ENCODE measurements around the gene KCNQ1. TPM values are rescaled to one million over a fixed set of nuclear protein-coding genes. Genes with fewer than 3 reads are reported as not detected.

Gene KCNQ1
- total RNA-seq, 2 donors from 2014 or later, result 38.9 to 46.1 TPM

- 16% methylated on average over 84 of the region's 90 CpGs; no CpG with 5 or more reads in 1 of the 2 donors for WGBS, 2 donors
Observed at GRCh38 chr11:2869561-2870427, 425.0 kb downstream of the KCNQ1 start.

GRCh38 chr11:2870460-2870859 lies 425.7 kb downstream of the KCNQ1 start:
- Histone ChIP-seq H3K36me3 (replicated peaks in 1 of 2; ENCODE audit: insufficient read depth in 1 of 2, low read depth in 2 of 2) (no peaks in the 10 kb centered on the region), H3K4me1 (no peaks in the 10 kb centered on the region), H3K9me3 (no peaks in the 10 kb centered on the region), H3K27ac (no peak overlapping the region), H3K27me3 (peaks cover 0 to 23% of the 10 kb centered on the region in 2 donors), H3K4me3 (no peak overlapping the region)
- intact Hi-C loops (cut with DNase I), result no loop called here
- WGBS, 2 donors, result 51 to 77% methylated on average over 12 to 16 of the region's 17 CpGs
- ATAC-seq (no peak), DNase-seq (no peak)
- no peak for TF ChIP-seq CTCF (IDR thresholded peaks at IDR 0.05)
- no peak for TF ChIP-seq POLR2A (IDR thresholded peaks at IDR 0.05)

More at GRCh38 chr11:2869561-2870427, 425.0 kb downstream of the KCNQ1 start:
- no peaks in the 10 kb centered on the region for H3K9me3 ChIP-seq
- H3K4me3 ChIP-seq, result no peak overlapping the region
- no peak overlapping the region for H3K27ac ChIP-seq
- ATAC-seq (no peak), DNase-seq (no peak)
- H3K36me3 ChIP-seq (replicated peaks in 1 of 2; ENCODE audit: insufficient read depth in 1 of 2, low read depth in 2 of 2), result no peaks in the 10 kb centered on the region
- TF ChIP-seq CTCF (IDR thresholded peaks at IDR 0.05) (no peak), POLR2A (IDR thresholded peaks at IDR 0.05) (no peak)
- H3K27me3 ChIP-seq, result peaks cover 0 to 23% of the 10 kb centered on the region in 2 donors
- H3K4me1 ChIP-seq, result no peaks in the 10 kb centered on the region
- intact Hi-C loops (cut with DNase I), result no loop called here

GRCh38 chr11:2870969-2871680 lies 426.3 kb downstream of the KCNQ1 start:
- 61 to 62% methylated on average over 21 to 22 of the region's 22 CpGs for WGBS, 2 donors
- no peaks in the 10 kb centered on the region for H3K36me3 ChIP-seq (replicated peaks in 1 of 2; ENCODE audit: insufficient read depth in 1 of 2, low read depth in 2 of 2)
- no peak for TF ChIP-seq CTCF (IDR thresholded peaks at IDR 0.05)
- TF ChIP-seq POLR2A (IDR thresholded peaks at IDR 0.05), result no peak
- H3K4me3 ChIP-seq, result no peak overlapping the region
- H3K4me1 ChIP-seq, result no peaks in the 10 kb centered on the region
- DNase-seq (no peak), ATAC-seq (no peak)
- intact Hi-C loops (cut with DNase I), result no loop called here
- no peaks in the 10 kb centered on the region for H3K9me3 ChIP-seq
- H3K27me3 ChIP-seq, result peaks cover 0 to 23% of the 10 kb centered on the region in 2 donors
- H3K27ac ChIP-seq, result no peak overlapping the region

GRCh38 chr11:2874963-2875362 lies 430.2 kb downstream of the KCNQ1 start:
- Histone ChIP-seq H3K27ac (no peak overlapping the region), H3K4me3 (no peak overlapping the region), H3K36me3 (replicated peaks in 1 of 2; ENCODE audit: insufficient read depth in 1 of 2, low read depth in 2 of 2) (no peaks in the 10 kb centered on the region), H3K4me1 (no peaks in the 10 kb centered on the region), H3K27me3 (peaks cover 0 to 9% of the 10 kb centered on the region in 2 donors), H3K9me3 (no peaks in the 10 kb centered on the region)
- ATAC-seq, result no peak
- WGBS, 2 donors, result 94 to 95% methylated on average over 6 to 10 of the region's 10 CpGs
- intact Hi-C loops (cut with DNase I), result loop anchor here (5.0 kb wide), 1 partner anchor 338 kb away; no protein-coding TSS in a partner anchor
- TF ChIP-seq POLR2A (IDR thresholded peaks at IDR 0.05), result no peak
- TF ChIP-seq CTCF (IDR thresholded peaks at IDR 0.05), result no peak
- DNase-seq, result no peak

Measured in body of pancreas (tissue), 4 donors.